MM.1S (cell line): ENCODE measurements around the gene BPHL.
A peak's percentile ranks its signal among the peaks of the same experiment; 100 is the strongest.

Experiments used
- DNase-seq: peaks from one replicate; pipeline ENCODE4 v3.0.0-alpha.2; 2015
- H2AFZ ChIP-seq: fragments of 300-600 bp; sonication (generic); 2 replicates; pipeline ENCODE4 v1.6.0; 2016; ENCODE audit warnings: antibody characterized with exemption, low read length
- H3F3A ChIP-seq: fragments of 300-600 bp; sonication (generic); 2 replicates; pipeline ENCODE4 v1.6.1; 2016; ENCODE audit warnings: mild to moderate bottlenecking, antibody characterized with exemption, low read length, moderate library complexity, mixed read lengths; ENCODE audit not compliant: insufficient read depth
- H3K27ac ChIP-seq: fragments of 300-600 bp; sonication (generic); 2 replicates; pipeline ENCODE4 v1.5.1; 2016; ENCODE audit warnings: mild to moderate bottlenecking, low read length
- H3K27me3 ChIP-seq: fragments of 300-600 bp; sonication (generic); replicated peaks from 2 replicates; pipeline ENCODE4 v1.6.0; 2016; ENCODE audit warnings: low read length; ENCODE audit not compliant: insufficient read depth
- H3K36me3 ChIP-seq: fragments of 300-600 bp; sonication (generic); replicated peaks from 2 replicates; pipeline ENCODE4 v1.6.1; 2016; ENCODE audit warnings: mild to moderate bottlenecking, low read length, mixed read lengths; ENCODE audit not compliant: insufficient read depth
- H3K4me1 ChIP-seq: fragments of 300-600 bp; sonication (generic); 2 replicates; pipeline ENCODE4 v1.6.1; 2016; ENCODE audit warnings: low read length, mixed read lengths
- H3K4me2 ChIP-seq: fragments of 300-600 bp; sonication (generic); 2 replicates; pipeline ENCODE4 v1.6.0; 2016; ENCODE audit warnings: low read depth, low read length
- H3K4me3 ChIP-seq: fragments of 300-600 bp; sonication (generic); 2 replicates; pipeline ENCODE4 v1.5.1; 2016; ENCODE audit warnings: low read length, mixed read lengths
- H3K79me2 ChIP-seq: fragments of 300-600 bp; sonication (generic); 2 replicates; pipeline ENCODE4 v1.6.1; 2016; ENCODE audit warnings: mixed run types, low read length, mixed read lengths
- H3K9ac ChIP-seq: fragments of 300-600 bp; sonication (generic); 2 replicates; pipeline ENCODE4 v1.6.1; 2016; ENCODE audit warnings: low read length, mixed read lengths
- H3K9me2 ChIP-seq: fragments of 300-600 bp; sonication (generic); replicated peaks from 2 replicates; pipeline ENCODE4 v1.6.1; 2016; ENCODE audit warnings: mild to moderate bottlenecking, low read length, mixed read lengths; ENCODE audit not compliant: insufficient read depth
- H3K9me3 ChIP-seq: fragments of 300-600 bp; sonication (generic); replicated peaks from 2 replicates; pipeline ENCODE4 v1.6.1; 2016; ENCODE audit warnings: mild to moderate bottlenecking, low read length, mixed read lengths; ENCODE audit not compliant: insufficient read depth
- H4K20me1 ChIP-seq: fragments of 300-600 bp; sonication (generic); 2 replicates; pipeline ENCODE4 v1.6.1; 2016; ENCODE audit warnings: mild to moderate bottlenecking, low read length, moderate library complexity, mixed read lengths; ENCODE audit not compliant: insufficient read depth
- EZH2 ChIP-seq: fragments of 300-600 bp; sonication (generic); optimal IDR thresholded peaks from 2 replicates; pipeline ENCODE3; 2017; ENCODE audit warnings: low read depth, mild to moderate bottlenecking, antibody characterized with exemption, low read length, mixed read lengths
- EZH2phosphoT487 ChIP-seq: fragments of 300-600 bp; sonication (generic); IDR thresholded peaks from 2 replicates; pipeline ENCODE4 v1.6.1; 2018; ENCODE audit warnings: antibody characterized with exemption, low read length
- TF ChIP-seq, protein P1 (sequence below): fragments of 300-600 bp; sonication (generic); IDR thresholded peaks from 2 replicates; pipeline ENCODE4 v1.5.1; 2016; ENCODE audit warnings: antibody characterized with exemption, low read length, mixed read lengths

BPHL gene

DNA sequence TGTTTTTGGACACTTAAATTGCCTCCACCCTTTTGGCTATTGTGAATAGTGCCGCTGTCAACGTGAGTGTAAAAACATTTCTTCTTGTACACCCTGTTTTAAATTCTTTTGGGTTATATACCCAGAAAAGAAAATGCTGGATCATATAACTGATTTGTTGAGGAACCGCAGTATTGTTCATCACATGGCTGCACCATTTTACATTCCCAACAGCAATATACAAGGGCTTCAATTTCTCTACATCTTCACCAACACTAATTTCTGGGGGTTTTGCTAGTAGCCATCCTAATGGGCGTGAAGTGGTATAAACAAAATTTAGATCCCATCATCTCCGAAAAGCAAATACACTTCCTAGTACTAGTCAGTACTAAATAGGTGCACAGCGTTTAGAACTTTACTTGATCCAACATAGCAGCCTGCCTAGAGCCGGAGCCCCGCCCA lies 579 bp upstream of the BPHL start:
- Histone ChIP-seq H3K4me3 (peak overlapping the region; percentile 68), H4K20me1 (no peaks in the 10 kb centered on the region), H3K27ac (peak overlapping the region; percentile 30; the same call in 1 of the 2 replicates), H3K4me1 (peaks cover 15% of the 10 kb centered on the region; the same call in 1 of the 2 replicates), H3K9ac (peak overlapping the region; percentile 32; the same call in 1 of the 2 replicates), H2AFZ (peak overlapping the region; percentile 54; the same call in 1 of the 2 replicates), H3K79me2 (no peaks in the 10 kb centered on the region), H3K27me3 (no peaks in the 10 kb centered on the region), H3K36me3 (0 out of 2 replicates have a peak, but pooled peaks cover 2% of the 10 kb centered on the region), H3F3A (peaks cover 11% of the 10 kb centered on the region), H3K4me2 (peak overlapping the region; percentile 61), H3K9me3 (no peaks in the 10 kb centered on the region), H3K9me2 (no peaks in the 10 kb centered on the region)
- DNase-seq, result no peak
- TF ChIP-seq EZH2 (no peak), EZH2phosphoT487 (no peak)
- TF ChIP-seq, protein P1, sequence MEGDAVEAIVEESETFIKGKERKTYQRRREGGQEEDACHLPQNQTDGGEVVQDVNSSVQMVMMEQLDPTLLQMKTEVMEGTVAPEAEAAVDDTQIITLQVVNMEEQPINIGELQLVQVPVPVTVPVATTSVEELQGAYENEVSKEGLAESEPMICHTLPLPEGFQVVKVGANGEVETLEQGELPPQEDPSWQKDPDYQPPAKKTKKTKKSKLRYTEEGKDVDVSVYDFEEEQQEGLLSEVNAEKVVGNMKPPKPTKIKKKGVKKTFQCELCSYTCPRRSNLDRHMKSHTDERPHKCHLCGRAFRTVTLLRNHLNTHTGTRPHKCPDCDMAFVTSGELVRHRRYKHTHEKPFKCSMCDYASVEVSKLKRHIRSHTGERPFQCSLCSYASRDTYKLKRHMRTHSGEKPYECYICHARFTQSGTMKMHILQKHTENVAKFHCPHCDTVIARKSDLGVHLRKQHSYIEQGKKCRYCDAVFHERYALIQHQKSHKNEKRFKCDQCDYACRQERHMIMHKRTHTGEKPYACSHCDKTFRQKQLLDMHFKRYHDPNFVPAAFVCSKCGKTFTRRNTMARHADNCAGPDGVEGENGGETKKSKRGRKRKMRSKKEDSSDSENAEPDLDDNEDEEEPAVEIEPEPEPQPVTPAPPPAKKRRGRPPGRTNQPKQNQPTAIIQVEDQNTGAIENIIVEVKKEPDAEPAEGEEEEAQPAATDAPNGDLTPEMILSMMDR, result no peak

GRCh38 chr6:3119040-3119723 lies 671 bp downstream of the BPHL start:
- Histone ChIP-seq H3K9me3 (no peaks in the 10 kb centered on the region), H3K36me3 (no peaks in the 10 kb centered on the region), H4K20me1 (no peaks in the 10 kb centered on the region), H3K9me2 (no peaks in the 10 kb centered on the region), H3K27me3 (0 out of 2 replicates have a peak, but pooled peaks cover 3% of the 10 kb centered on the region), H3K27ac (no peak overlapping the region), H3K79me2 (no peaks in the 10 kb centered on the region), H3K4me1 (peaks cover 15% of the 10 kb centered on the region; the same call in 1 of the 2 replicates), H3K9ac (peak overlapping the region; percentile 68; the same call in 1 of the 2 replicates), H3K4me3 (peak overlapping the region; percentile 68), H2AFZ (peak overlapping the region; percentile 95), H3K4me2 (peak overlapping the region; percentile 100), H3F3A (peaks cover 11% of the 10 kb centered on the region)
- TF ChIP-seq, protein P1, result no peak
- TF ChIP-seq EZH2phosphoT487 (no peak), EZH2 (no peak)
- peak; percentile 19 for DNase-seq

DNA sequence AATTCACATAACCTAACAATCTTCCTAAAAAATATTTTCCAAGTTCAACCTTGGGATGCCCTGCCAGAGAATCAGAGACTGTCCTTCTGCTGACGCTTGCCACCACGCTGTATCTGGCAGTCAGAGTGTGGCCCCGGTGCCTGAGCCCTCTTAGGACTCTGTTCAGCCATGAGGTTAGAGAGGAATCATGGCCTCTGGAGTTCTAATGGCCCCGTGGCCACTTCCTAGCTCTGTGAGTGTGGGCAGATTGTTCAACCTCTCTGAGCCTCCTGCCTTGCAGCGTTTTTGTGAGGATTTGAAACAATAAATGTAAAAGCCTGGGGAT lies 2.2 kb downstream of the BPHL start:
- Histone ChIP-seq H3F3A (peaks cover 11% of the 10 kb centered on the region), H3K9me3 (no peaks in the 10 kb centered on the region)
- no peak for DNase-seq

More for the DNA sequence above, 2.2 kb downstream of the BPHL start:
- TF ChIP-seq, protein P1, result no peak
- TF ChIP-seq EZH2 (no peak), EZH2phosphoT487 (no peak)
- Histone ChIP-seq H3K4me1 (peaks cover 15% of the 10 kb centered on the region; the same call in 1 of the 2 replicates), H3K4me2 (no peak overlapping the region), H3K27me3 (0 out of 2 replicates have a peak, but pooled peaks cover 3% of the 10 kb centered on the region), H3K79me2 (no peaks in the 10 kb centered on the region), H2AFZ (no peak overlapping the region), H3K9me2 (no peaks in the 10 kb centered on the region), H4K20me1 (no peaks in the 10 kb centered on the region), H3K27ac (no peak overlapping the region), H3K36me3 (no peaks in the 10 kb centered on the region), H3K9ac (no peak overlapping the region), H3K4me3 (no peak overlapping the region)
